MM.1S (cell line): ENCODE data around the gene LHFPL5.

Experiments
- EZH2 ChIP-seq: fragments of 300-600 bp; sonication (generic); optimal IDR thresholded peaks from 2 replicates; pipeline ENCODE3; 2017; ENCODE audit warnings: low read depth, mild to moderate bottlenecking, antibody characterized with exemption, low read length, mixed read lengths
- EZH2phosphoT487 ChIP-seq: fragments of 300-600 bp; sonication (generic); IDR thresholded peaks from 2 replicates; pipeline ENCODE4 v1.6.1; 2018; ENCODE audit warnings: antibody characterized with exemption, low read length
- TF ChIP-seq, protein P1 (sequence below): fragments of 300-600 bp; sonication (generic); IDR thresholded peaks from 2 replicates; pipeline ENCODE4 v1.5.1; 2016; ENCODE audit warnings: antibody characterized with exemption, low read length, mixed read lengths

DNA sequence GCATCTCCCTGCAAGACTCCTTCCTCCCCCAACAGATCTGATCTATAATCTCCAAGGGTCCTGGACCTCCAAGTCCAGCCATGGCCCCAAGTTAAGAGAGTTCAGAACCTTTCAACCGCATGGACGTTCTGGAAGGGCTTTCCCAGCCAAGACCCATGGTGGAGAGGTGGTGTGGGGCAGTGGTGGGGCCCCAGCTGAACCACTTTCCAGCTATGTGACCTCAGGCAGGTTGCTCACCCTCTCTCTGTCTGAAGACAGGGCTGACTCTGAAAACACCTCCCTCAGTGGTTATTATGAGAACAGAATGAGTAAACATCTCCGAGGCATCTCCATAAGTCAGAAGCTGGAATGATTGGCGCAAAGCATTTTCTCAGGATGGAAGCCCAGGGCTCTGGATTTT is 8.9 kb upstream of the LHFPL5 start:
- TF ChIP-seq EZH2 = no peak
- TF ChIP-seq, protein P1, sequence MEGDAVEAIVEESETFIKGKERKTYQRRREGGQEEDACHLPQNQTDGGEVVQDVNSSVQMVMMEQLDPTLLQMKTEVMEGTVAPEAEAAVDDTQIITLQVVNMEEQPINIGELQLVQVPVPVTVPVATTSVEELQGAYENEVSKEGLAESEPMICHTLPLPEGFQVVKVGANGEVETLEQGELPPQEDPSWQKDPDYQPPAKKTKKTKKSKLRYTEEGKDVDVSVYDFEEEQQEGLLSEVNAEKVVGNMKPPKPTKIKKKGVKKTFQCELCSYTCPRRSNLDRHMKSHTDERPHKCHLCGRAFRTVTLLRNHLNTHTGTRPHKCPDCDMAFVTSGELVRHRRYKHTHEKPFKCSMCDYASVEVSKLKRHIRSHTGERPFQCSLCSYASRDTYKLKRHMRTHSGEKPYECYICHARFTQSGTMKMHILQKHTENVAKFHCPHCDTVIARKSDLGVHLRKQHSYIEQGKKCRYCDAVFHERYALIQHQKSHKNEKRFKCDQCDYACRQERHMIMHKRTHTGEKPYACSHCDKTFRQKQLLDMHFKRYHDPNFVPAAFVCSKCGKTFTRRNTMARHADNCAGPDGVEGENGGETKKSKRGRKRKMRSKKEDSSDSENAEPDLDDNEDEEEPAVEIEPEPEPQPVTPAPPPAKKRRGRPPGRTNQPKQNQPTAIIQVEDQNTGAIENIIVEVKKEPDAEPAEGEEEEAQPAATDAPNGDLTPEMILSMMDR = no peak
- no peak for TF ChIP-seq EZH2phosphoT487
